HEK293T (cell line): Measurements from ENCODE around the gene IREB2.

ENCODE experiments used
- CTBP1 ChIP-seq: fragments of 450-650 bp; IDR thresholded peaks from 2 replicates; pipeline ENCODE4 v1.6.1; 2016; ENCODE audit warnings: borderline replicate concordance
- ELF4 ChIP-seq: fragments of 450-650 bp; IDR thresholded peaks from 2 replicates; pipeline ENCODE4 v1.6.1; 2017; ENCODE audit warnings: antibody characterized with exemption
- FOXA1 ChIP-seq: fragments of 450-650 bp; IDR thresholded peaks from 2 replicates; pipeline ENCODE4 v1.6.1; 2016; ENCODE audit warnings: mild to moderate bottlenecking
- FOXM1 ChIP-seq: fragments of 450-650 bp; IDR thresholded peaks from 2 replicates; pipeline ENCODE4 v1.6.1; 2017; ENCODE audit warnings: mild to moderate bottlenecking, borderline replicate concordance
- HDGF ChIP-seq: fragments of 450-650 bp; IDR thresholded peaks from 2 replicates; pipeline ENCODE4 v1.6.1; 2017; ENCODE audit warnings: antibody characterized with exemption, borderline replicate concordance
- L3MBTL2 ChIP-seq: fragments of 450-650 bp; conservative IDR thresholded peaks from 2 replicates; pipeline ENCODE4 v1.6.1; 2016; ENCODE audit warnings: mild to moderate bottlenecking
- NFRKB ChIP-seq: fragments of 450-650 bp; IDR thresholded peaks from 2 replicates; pipeline ENCODE4 v1.6.1; 2016; ENCODE audit warnings: mild to moderate bottlenecking, moderate library complexity
- SP1 ChIP-seq: fragments of 450-650 bp; IDR thresholded peaks from 2 replicates; pipeline ENCODE4 v1.6.1; 2017
- SUZ12 ChIP-seq: fragments of 450-650 bp; IDR thresholded peaks from 2 replicates; pipeline ENCODE4 v1.6.1; 2016; ENCODE audit warnings: mild to moderate bottlenecking
- TARDBP ChIP-seq: fragments of 450-650 bp; IDR thresholded peaks from 2 replicates; pipeline ENCODE4 v1.6.1; 2016
- ZNF384 ChIP-seq: fragments of 450-650 bp; IDR thresholded peaks from 2 replicates; pipeline ENCODE4 v1.6.1; 2016
- TF ChIP-seq, protein P1 (sequence below): fragments of 450-650 bp; IDR thresholded peaks from 2 replicates; pipeline ENCODE4 v1.6.1; 2016

- TF ChIP-seq CTBP1 (no peak), SP1 (no peak), TARDBP (no peak), HDGF (no peak), ZNF384 (no peak), ELF4 (peak; percentile 95), NFRKB (no peak), SUZ12 (no peak), L3MBTL2 (peak; percentile 61), FOXM1 (no peak), FOXA1 (no peak)
- TF ChIP-seq, protein P1, sequence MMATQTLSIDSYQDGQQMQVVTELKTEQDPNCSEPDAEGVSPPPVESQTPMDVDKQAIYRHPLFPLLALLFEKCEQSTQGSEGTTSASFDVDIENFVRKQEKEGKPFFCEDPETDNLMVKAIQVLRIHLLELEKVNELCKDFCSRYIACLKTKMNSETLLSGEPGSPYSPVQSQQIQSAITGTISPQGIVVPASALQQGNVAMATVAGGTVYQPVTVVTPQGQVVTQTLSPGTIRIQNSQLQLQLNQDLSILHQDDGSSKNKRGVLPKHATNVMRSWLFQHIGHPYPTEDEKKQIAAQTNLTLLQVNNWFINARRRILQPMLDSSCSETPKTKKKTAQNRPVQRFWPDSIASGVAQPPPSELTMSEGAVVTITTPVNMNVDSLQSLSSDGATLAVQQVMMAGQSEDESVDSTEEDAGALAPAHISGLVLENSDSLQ = no peak
Observed at GRCh38 chr15:78540141-78540870, 102.3 kb downstream of the IREB2 start, which contains the start of gene PSMA4.
